Measurements from ENCODE around the gene SLC5A2. TPM values are rescaled to one million over a fixed set of nuclear protein-coding genes. Genes with fewer than 3 reads are reported as not detected.

The SLC5A2 gene
- total and polyA plus RNA-seq, 2 experiments from 2014 or later, result 2.5 to 12.7 TPM

GRCh38 chr16:31491778-31492418, 9.0 kb downstream of the SLC5A2 start:
- H3K27me3 ChIP-seq, result no peaks in the 10 kb centered on the region
- TF ChIP-seq CTCF (IDR thresholded peaks at IDR 0.05; ENCODE audit: poor library complexity), result no peak
- TF ChIP-seq EZH2phosphoT487 (IDR thresholded peaks at IDR 0.05; ENCODE audit: low read depth, severe bottlenecking, unreplicated experiment), result no peak
- TF ChIP-seq EZH2 (IDR thresholded peaks at IDR 0.05; ENCODE audit: borderline replicate concordance), result no peak
- DNase-seq (ENCODE audit: low spot score), result no peak
- 96% methylated on average over 8 of the region's 8 CpGs for WGBS (ENCODE audit: low lambda C conversion rate, missing lambda C conversion rate)
- H3K9me3 ChIP-seq (ENCODE audit: low read depth), result no peaks in the 10 kb centered on the region
- no peak overlapping the region for H2AFZ ChIP-seq
- no peak overlapping the region for H3K4me3 ChIP-seq
- no peak overlapping the region for H3K4me2 ChIP-seq
- no peak overlapping the region for H3K27ac ChIP-seq
- no peaks in the 10 kb centered on the region for H4K20me1 ChIP-seq (ENCODE audit: insufficient read depth, poor library complexity, severe bottlenecking)
- H3K79me2 ChIP-seq, result no peaks in the 10 kb centered on the region
- no peaks in the 10 kb centered on the region for H3K9me2 ChIP-seq (replicated peaks; ENCODE audit: insufficient read depth)
- peaks cover 15% of the 10 kb centered on the region for H3K4me1 ChIP-seq (ENCODE audit: insufficient read depth)
- H3K36me3 ChIP-seq (replicated peaks; ENCODE audit: insufficient read depth, low read depth), result no peaks in the 10 kb centered on the region

- 94% methylated on average over 18 of the region's 18 CpGs for WGBS (ENCODE audit: low lambda C conversion rate, missing lambda C conversion rate)
- Histone ChIP-seq H3K27ac (no peak overlapping the region), H3K9me3 (ENCODE audit: low read depth) (no peaks in the 10 kb centered on the region), H3K9me2 (replicated peaks; ENCODE audit: insufficient read depth) (no peaks in the 10 kb centered on the region), H3K4me1 (ENCODE audit: insufficient read depth) (peaks cover 1% of the 10 kb centered on the region), H3K79me2 (no peaks in the 10 kb centered on the region), H4K20me1 (ENCODE audit: insufficient read depth, poor library complexity, severe bottlenecking) (no peaks in the 10 kb centered on the region), H3K4me2 (no peak overlapping the region), H2AFZ (no peak overlapping the region), H3K4me3 (no peak overlapping the region), H3K27me3 (no peaks in the 10 kb centered on the region), H3K36me3 (replicated peaks; ENCODE audit: insufficient read depth, low read depth) (no peaks in the 10 kb centered on the region)
- TF ChIP-seq EZH2 (IDR thresholded peaks at IDR 0.05; ENCODE audit: borderline replicate concordance), result no peak
- no peak for TF ChIP-seq CTCF (IDR thresholded peaks at IDR 0.05; ENCODE audit: poor library complexity)
- no peak for TF ChIP-seq EZH2phosphoT487 (IDR thresholded peaks at IDR 0.05; ENCODE audit: low read depth, severe bottlenecking, unreplicated experiment)
- DNase-seq (ENCODE audit: low spot score), result no peak
Observed at GRCh38 chr16:31493506-31494125, 10.7 kb downstream of the SLC5A2 start.

GRCh38 chr16:31496670-31497069, 13.7 kb downstream of the SLC5A2 start:
- Histone ChIP-seq H3K4me1 (ENCODE audit: insufficient read depth) (peaks cover under 1% of the 10 kb centered on the region), H3K4me3 (no peak overlapping the region), H3K9me3 (ENCODE audit: low read depth) (no peaks in the 10 kb centered on the region), H3K79me2 (peaks cover 8% of the 10 kb centered on the region), H3K27me3 (no peaks in the 10 kb centered on the region), H4K20me1 (ENCODE audit: insufficient read depth, poor library complexity, severe bottlenecking) (no peaks in the 10 kb centered on the region), H3K9me2 (replicated peaks; ENCODE audit: insufficient read depth) (no peaks in the 10 kb centered on the region), H3K36me3 (replicated peaks; ENCODE audit: insufficient read depth, low read depth) (no peaks in the 10 kb centered on the region), H2AFZ (no peak overlapping the region), H3K4me2 (no peak overlapping the region), H3K27ac (no peak overlapping the region)
- no peak for DNase-seq (ENCODE audit: low spot score)
- no peak for TF ChIP-seq EZH2phosphoT487 (IDR thresholded peaks at IDR 0.05; ENCODE audit: low read depth, severe bottlenecking, unreplicated experiment)
- TF ChIP-seq EZH2 (IDR thresholded peaks at IDR 0.05; ENCODE audit: borderline replicate concordance), result no peak
- TF ChIP-seq CTCF (IDR thresholded peaks at IDR 0.05; ENCODE audit: poor library complexity), result no peak
- 96% methylated on average over 10 of the region's 10 CpGs for WGBS (ENCODE audit: low lambda C conversion rate, missing lambda C conversion rate)
